Hepatocyte (in vitro differentiated cells): ENCODE data around the gene HOXB1.

Experiments
- CTCF ChIP-seq: fragments of 200-600 bp; sonication (generic); IDR thresholded peaks from 2 replicates; pipeline ENCODE4 v1.5.1; 2016; ENCODE audit warnings: antibody characterized with exemption, mild to moderate bottlenecking; ENCODE audit not compliant: poor library complexity
- EZH2 ChIP-seq: fragments of 200-600 bp; sonication (generic); IDR thresholded peaks from 2 replicates; pipeline ENCODE4 v1.6.1; 2016; ENCODE audit warnings: antibody characterized with exemption, mild to moderate bottlenecking, borderline replicate concordance
- EZH2phosphoT487 ChIP-seq: fragments of 200-600 bp; sonication (generic); IDR thresholded peaks from one replicate; pipeline ENCODE4 v1.6.1; 2018; ENCODE audit warnings: antibody characterized with exemption, mild to moderate bottlenecking, low read depth, moderate library complexity; ENCODE audit not compliant: unreplicated experiment, severe bottlenecking

DNA sequence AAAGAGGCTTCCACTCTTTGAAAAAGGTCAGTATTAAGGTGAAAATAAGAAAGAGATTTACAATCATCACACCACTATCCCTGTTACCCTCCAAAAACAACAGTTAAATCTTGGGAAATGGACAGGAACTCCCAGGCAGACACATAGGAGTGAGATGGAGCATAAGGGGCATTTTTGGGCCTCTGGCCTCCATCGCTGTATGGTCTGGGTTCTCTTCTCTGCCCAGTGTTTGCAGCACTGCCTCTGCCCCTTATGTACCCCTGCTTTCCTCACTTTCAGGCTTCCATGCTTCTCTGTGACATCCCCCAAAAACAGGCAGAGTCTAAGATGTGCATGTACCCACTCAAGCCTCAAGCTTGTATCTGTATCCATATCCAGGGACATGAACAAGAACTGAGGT lies 14.7 kb upstream of the HOXB1 start:
- TF ChIP-seq CTCF = no peak
- TF ChIP-seq EZH2 = no peak
- TF ChIP-seq EZH2phosphoT487 = no peak
